OCI-LY7 (cell line): ENCODE measurements around the gene HERC3. TPM values are rescaled to one million over a fixed set of nuclear protein-coding genes. Genes with fewer than 3 reads are reported as not detected.
A peak's percentile ranks its signal among the peaks of the same experiment; 100 is the strongest.

ENCODE experiments used
- BruUV-seq: library from RNA; stranded (reverse); fragments of 400-500 nt; replicated peaks from 2 replicates; lab custom pipeline; 2021; lab: Mats Ljungman, UMichigan
- CTCF ChIA-PET: fragments of 300-600 bp; sonication (Branson Sonifier 250); formaldehyde crosslinking; loops from one replicate; lab custom pipeline; 2022; ENCODE audit warnings: antibody characterized with exemption; ENCODE audit not compliant: unreplicated experiment; lab: Charles Lee
- POLR2A ChIA-PET: fragments of 300-600 bp; sonication (Branson Sonifier 250); formaldehyde crosslinking; loops from one replicate; lab custom pipeline; 2022; ENCODE audit warnings: antibody characterized with exemption; lab: Charles Lee
- DNase-seq: peaks from one replicate; pipeline ENCODE4 v3.0.0-alpha.2; 2015; ENCODE audit warnings: low spot score
- H2AFZ ChIP-seq: fragments of 200-600 bp; sonication (generic), shearing (Covaris generic); 2 replicates; pipeline ENCODE4 v1.6.1; 2014; ENCODE audit warnings: mild to moderate bottlenecking, antibody characterized with exemption, low read length, moderate library complexity
- H3K27ac ChIP-seq: fragments of 200-600 bp; sonication (generic); 2 replicates; pipeline ENCODE4 v1.5.1; 2014; ENCODE audit warnings: mixed run types, low read depth, mild to moderate bottlenecking, moderate library complexity, low read length, inconsistent platforms; ENCODE audit not compliant: poor library complexity, severe bottlenecking
- H3K36me3 ChIP-seq: fragments of 200-600 bp; sonication (generic); 2 replicates; pipeline ENCODE4 v1.6.1; 2014; ENCODE audit warnings: mild to moderate bottlenecking, antibody characterized with exemption, low read length, moderate library complexity, mixed read lengths; ENCODE audit not compliant: insufficient read depth
- H3K4me1 ChIP-seq: fragments of 200-600 bp; sonication (generic); 2 replicates; pipeline ENCODE4 v1.5.1; 2014; ENCODE audit warnings: mild to moderate bottlenecking, low read length; ENCODE audit not compliant: insufficient read depth, poor library complexity, severe bottlenecking
- H3K4me2 ChIP-seq: fragments of 200-600 bp; sonication (generic); 2 replicates; pipeline ENCODE4 v1.6.1; 2014; ENCODE audit warnings: mild to moderate bottlenecking, low read length
- H3K4me3 ChIP-seq: fragments of 200-600 bp; sonication (generic); 2 replicates; pipeline ENCODE4 v1.5.1; 2014; ENCODE audit warnings: mild to moderate bottlenecking, low read depth, low read length; ENCODE audit not compliant: poor library complexity, severe bottlenecking
- H3K79me2 ChIP-seq: fragments of 200-600 bp; sonication (generic); 2 replicates; pipeline ENCODE4 v1.6.1; 2016; ENCODE audit warnings: low read depth, mild to moderate bottlenecking, low read length, moderate library complexity, mixed read lengths; ENCODE audit not compliant: insufficient read depth
- H3K9me2 ChIP-seq: fragments of 200-600 bp; sonication (generic); 2 replicates; pipeline ENCODE4 v1.6.1; 2016; ENCODE audit warnings: mild to moderate bottlenecking, low read length, mixed read lengths; ENCODE audit not compliant: insufficient read depth
- H3K9me3 ChIP-seq: fragments of 200-600 bp; sonication (generic); 2 replicates; pipeline ENCODE4 v1.6.1; 2014; ENCODE audit warnings: mild to moderate bottlenecking, mixed run types, low read length, mixed read lengths
- H4K20me1 ChIP-seq: fragments of 200-600 bp; sonication (generic); 2 replicates; pipeline ENCODE4 v1.6.1; 2014; ENCODE audit warnings: mild to moderate bottlenecking, antibody characterized with exemption, low read length, moderate library complexity, mixed read lengths; ENCODE audit not compliant: insufficient read depth
- EZH2phosphoT487 ChIP-seq: fragments of 200-600 bp; sonication (generic); IDR thresholded peaks from 2 replicates; pipeline ENCODE4 v1.6.1; 2018; ENCODE audit warnings: low read depth, borderline replicate concordance, mild to moderate bottlenecking, mixed run types, antibody characterized with exemption, low read length, moderate library complexity, mixed read lengths
- intact Hi-C: fragments of 100-400 bp; cut with micrococcal nuclease; formaldehyde crosslinking; loops from one replicate; pipeline ENCODE4 v1.10.0; 2022; ENCODE audit not compliant: unreplicated experiment
- total RNA-seq, 2 experiments: library from RNA; depleted of rRNA in 1 of 2; stranded (reverse); fragments of >200 nt in 1 of 2; shearing (Covaris generic) in 1 of 2; gene quantifications; 2 replicates each; pipeline ENCODE4 v1.2.3, GENCODE V29; 2014 to 2022
- TF ChIP-seq, protein P1 (sequence below): fragments of 200-600 bp; sonication (generic); conservative IDR thresholded peaks from 2 replicates; pipeline ENCODE4 v1.5.1; 2014; ENCODE audit warnings: mild to moderate bottlenecking, antibody characterized with exemption, low read length, moderate library complexity, mixed read lengths

Gene HERC3
- total RNA-seq, 2 experiments from 2014 or later: 9.2 to 22.9 TPM

DNA sequence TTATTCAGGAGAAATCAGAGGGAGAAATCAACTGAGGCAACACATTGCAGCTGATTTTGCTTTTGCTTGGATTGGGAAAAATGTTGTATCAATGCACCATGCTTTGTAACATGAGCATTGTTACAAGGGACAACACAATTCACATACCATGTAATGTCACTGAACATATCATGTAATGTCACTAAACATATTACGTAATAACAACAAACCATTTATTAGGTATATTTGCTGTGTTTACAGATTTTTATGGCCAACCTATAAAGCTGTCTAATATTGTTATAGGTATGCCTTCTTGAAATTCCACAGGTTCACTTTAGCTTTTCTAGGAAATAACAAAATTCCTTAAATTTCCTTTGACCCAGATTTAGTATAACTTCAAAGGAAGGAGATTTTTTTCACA, 5.0 kb upstream of the HERC3 start:
- Histone ChIP-seq H3K9me3 (no peaks in the 10 kb centered on the region), H3K79me2 (no peaks in the 10 kb centered on the region), H3K36me3 (no peaks in the 10 kb centered on the region), H3K4me3 (no peak overlapping the region), H3K9me2 (no peaks in the 10 kb centered on the region), H3K4me1 (peaks cover 10% of the 10 kb centered on the region), H2AFZ (no peak overlapping the region), H3K27ac (no peak overlapping the region), H4K20me1 (no peaks in the 10 kb centered on the region), H3K4me2 (no peak overlapping the region)
- TF ChIP-seq, protein P1, sequence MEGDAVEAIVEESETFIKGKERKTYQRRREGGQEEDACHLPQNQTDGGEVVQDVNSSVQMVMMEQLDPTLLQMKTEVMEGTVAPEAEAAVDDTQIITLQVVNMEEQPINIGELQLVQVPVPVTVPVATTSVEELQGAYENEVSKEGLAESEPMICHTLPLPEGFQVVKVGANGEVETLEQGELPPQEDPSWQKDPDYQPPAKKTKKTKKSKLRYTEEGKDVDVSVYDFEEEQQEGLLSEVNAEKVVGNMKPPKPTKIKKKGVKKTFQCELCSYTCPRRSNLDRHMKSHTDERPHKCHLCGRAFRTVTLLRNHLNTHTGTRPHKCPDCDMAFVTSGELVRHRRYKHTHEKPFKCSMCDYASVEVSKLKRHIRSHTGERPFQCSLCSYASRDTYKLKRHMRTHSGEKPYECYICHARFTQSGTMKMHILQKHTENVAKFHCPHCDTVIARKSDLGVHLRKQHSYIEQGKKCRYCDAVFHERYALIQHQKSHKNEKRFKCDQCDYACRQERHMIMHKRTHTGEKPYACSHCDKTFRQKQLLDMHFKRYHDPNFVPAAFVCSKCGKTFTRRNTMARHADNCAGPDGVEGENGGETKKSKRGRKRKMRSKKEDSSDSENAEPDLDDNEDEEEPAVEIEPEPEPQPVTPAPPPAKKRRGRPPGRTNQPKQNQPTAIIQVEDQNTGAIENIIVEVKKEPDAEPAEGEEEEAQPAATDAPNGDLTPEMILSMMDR: no peak
- no peak for TF ChIP-seq EZH2phosphoT487
- CTCF ChIA-PET: no interaction called here
- POLR2A ChIA-PET: interaction anchor here (0.6 kb wide), 2 partner anchors 103 to 677 kb away, joined by 3 to 4 read pairs; no protein-coding TSS in a partner anchor
- no TSS peak for BruUV-seq
- intact Hi-C loops: no loop called here
- DNase-seq: no peak

DNA sequence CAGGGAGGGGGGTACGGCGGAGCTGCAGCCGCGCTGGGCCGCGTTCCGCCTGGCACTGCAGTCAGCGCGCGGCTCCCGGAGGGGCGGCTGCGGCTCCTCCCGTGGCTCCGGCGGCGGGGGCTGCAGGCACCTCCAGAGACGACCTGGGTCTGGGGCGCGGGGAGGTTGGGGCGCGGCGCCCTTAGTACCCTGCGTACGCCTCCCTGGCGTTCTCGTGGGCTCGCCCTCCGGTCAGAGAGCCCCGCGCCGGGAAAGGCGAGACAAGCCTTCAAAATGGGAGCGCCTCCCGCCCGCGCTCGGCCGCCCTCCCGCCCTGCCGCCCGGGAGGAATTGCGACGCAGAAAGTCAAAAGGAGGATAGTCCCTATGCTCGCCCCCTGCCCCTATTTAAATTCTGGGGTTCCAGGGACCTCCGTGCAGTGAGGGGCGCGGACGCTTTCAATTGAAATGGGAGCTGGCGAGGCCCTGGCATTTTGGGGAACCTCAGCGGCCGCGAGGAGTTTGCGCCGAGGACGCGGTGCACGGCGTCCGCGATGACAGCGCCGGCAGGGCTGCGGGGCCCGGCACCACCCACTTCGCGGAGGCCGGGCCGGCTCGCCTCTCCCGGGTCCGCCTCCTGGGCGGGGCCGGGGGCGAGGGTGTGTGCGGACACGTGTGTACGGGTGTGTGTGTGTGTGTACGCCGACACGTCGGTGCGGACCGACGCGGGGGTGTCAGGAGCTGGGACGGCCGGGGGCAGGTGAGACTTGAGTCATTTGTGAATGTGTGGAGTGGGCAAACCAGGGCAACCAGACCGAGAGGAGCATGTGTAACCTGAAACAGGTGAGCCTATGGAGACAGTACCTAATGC, 544 bp downstream of the HERC3 start:
- H3K4me1 ChIP-seq: peaks cover 14% of the 10 kb centered on the region
- intact Hi-C loops: loop anchor here (5.0 kb wide), 2 partner anchors 311 to 519 kb away; partner anchors contain the start of genes PPM1K and TIGD2
- no peaks in the 10 kb centered on the region for H3K9me2 ChIP-seq
- peak; percentile 67 for DNase-seq
- no peaks in the 10 kb centered on the region for H4K20me1 ChIP-seq
- peak overlapping the region; percentile 68 for H3K4me2 ChIP-seq
- TF ChIP-seq EZH2phosphoT487: no peak
- TF ChIP-seq, protein P1: no peak
- no TSS peak for BruUV-seq
- ChIA-PET CTCF (interaction anchor here (0.5 to 1.2 kb wide), 2 partner anchors 20 to 107 kb away, joined by 3 to 4 read pairs; no protein-coding TSS in a partner anchor), POLR2A (interaction anchor here (0.6 to 1.5 kb wide), 4 partner anchors 8 to 144 kb away, joined by 3 to 5 read pairs (median 4); no protein-coding TSS in a partner anchor)
- H3K4me3 ChIP-seq: peak overlapping the region; percentile 80
- H3K9me3 ChIP-seq: no peaks in the 10 kb centered on the region
- no peaks in the 10 kb centered on the region for H3K36me3 ChIP-seq
- H3K79me2 ChIP-seq: no peaks in the 10 kb centered on the region
- no peak overlapping the region for H3K27ac ChIP-seq
- peak overlapping the region; percentile 97 for H2AFZ ChIP-seq
